Measurements from ENCODE around the gene MICAL3. TPM values are rescaled to one million over a fixed set of nuclear protein-coding genes. Genes with fewer than 3 reads are reported as not detected.

MICAL3 gene
- total and polyA plus RNA-seq, 4 donors = 59.9 to 113 (median 75.9) TPM

- Histone ChIP-seq H3K9me3 (ENCODE audit: control insufficient read depth, insufficient read depth, low read length) (no peaks in the 10 kb centered on the region), H3K36me3 (ENCODE audit: control insufficient read depth, insufficient read depth, low read length) (peaks cover 52% of the 10 kb centered on the region)
- 81% methylated on average over 15 of the region's 18 CpGs for WGBS (ENCODE audit: insufficient coverage)
Measured at GRCh38 chr22:17741866-17742526, 282.4 kb downstream of the MICAL3 start.

GRCh38 chr22:17739196-17739975 lies 285.0 kb downstream of the MICAL3 start:
- H3K27ac ChIP-seq (ENCODE audit: low read depth, low read length) = no peak overlapping the region
- no peak for DNase-seq (ENCODE audit: low read depth in 4 of 6, low spot score in 6 of 6)
- no peaks in the 10 kb centered on the region for H3K27me3 ChIP-seq (ENCODE audit: control insufficient read depth, insufficient read depth, low read length)
- H3K36me3 ChIP-seq (ENCODE audit: control insufficient read depth, insufficient read depth, low read length) = peaks cover 65% of the 10 kb centered on the region
- peaks cover 16% of the 10 kb centered on the region for H3K4me1 ChIP-seq (ENCODE audit: control insufficient read depth, insufficient read depth, low read length)
- no peak overlapping the region for H3K4me3 ChIP-seq (ENCODE audit: low read depth, low read length)
- WGBS (ENCODE audit: insufficient coverage) = 95% methylated on average over 35 of the region's 36 CpGs
- no peaks in the 10 kb centered on the region for H3K9me3 ChIP-seq (ENCODE audit: control insufficient read depth, insufficient read depth, low read length)

More at GRCh38 chr22:17741866-17742526, 282.4 kb downstream of the MICAL3 start:
- no peak overlapping the region for H3K4me3 ChIP-seq (ENCODE audit: low read depth, low read length)
- DNase-seq (ENCODE audit: low read depth in 4 of 6, low spot score in 6 of 6) = no peak
- H3K27me3 ChIP-seq (ENCODE audit: control insufficient read depth, insufficient read depth, low read length) = no peaks in the 10 kb centered on the region
- peaks cover 19% of the 10 kb centered on the region for H3K4me1 ChIP-seq (ENCODE audit: control insufficient read depth, insufficient read depth, low read length)
- H3K27ac ChIP-seq (ENCODE audit: low read depth, low read length) = no peak overlapping the region

DNA sequence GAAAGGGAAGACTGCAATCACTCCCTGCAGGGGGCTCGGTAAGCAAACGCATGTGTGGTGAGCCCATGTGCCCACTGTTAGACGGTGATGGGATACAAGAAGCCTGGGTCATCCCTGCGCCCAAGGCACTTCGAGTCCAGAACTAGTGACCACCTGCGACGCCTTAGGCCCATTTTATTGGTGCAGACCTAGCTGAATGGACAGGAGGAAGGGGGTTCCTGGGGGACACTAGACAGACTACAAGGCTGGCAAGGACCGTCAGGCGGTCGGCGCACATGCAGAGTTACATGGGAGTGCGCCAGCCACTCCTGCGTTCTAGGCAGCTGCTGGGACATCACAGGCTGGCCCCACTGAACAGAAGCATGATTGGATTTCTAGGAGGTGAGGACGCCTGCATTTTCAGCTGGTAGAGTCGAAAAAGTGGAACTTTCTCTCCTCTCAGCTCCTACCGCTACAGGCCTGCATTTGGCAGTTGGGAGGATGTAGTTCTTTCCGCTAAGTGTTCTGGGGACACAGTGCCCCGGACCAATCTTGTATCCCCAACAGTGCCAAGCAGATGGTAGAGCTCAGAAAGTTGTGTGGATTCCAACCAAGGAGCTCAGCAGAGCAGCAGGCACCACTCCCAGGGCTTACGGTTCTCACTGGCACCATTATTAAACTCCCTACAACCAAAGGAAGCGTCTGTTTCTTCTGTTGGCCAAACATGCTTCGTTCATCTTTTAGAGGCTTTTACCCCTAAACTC lies 285.8 kb downstream of the MICAL3 start:
- WGBS (ENCODE audit: insufficient coverage) = 87% methylated on average over 18 of the region's 21 CpGs
- no peaks in the 10 kb centered on the region for H3K27me3 ChIP-seq (ENCODE audit: control insufficient read depth, insufficient read depth, low read length)
- no peak for DNase-seq (ENCODE audit: low read depth in 4 of 6, low spot score in 6 of 6)
- peaks cover 8% of the 10 kb centered on the region for H3K4me1 ChIP-seq (ENCODE audit: control insufficient read depth, insufficient read depth, low read length)
- H3K9me3 ChIP-seq (ENCODE audit: control insufficient read depth, insufficient read depth, low read length) = no peaks in the 10 kb centered on the region
- H3K36me3 ChIP-seq (ENCODE audit: control insufficient read depth, insufficient read depth, low read length) = peaks cover 60% of the 10 kb centered on the region
- H3K4me3 ChIP-seq (ENCODE audit: low read depth, low read length) = no peak overlapping the region
- no peak overlapping the region for H3K27ac ChIP-seq (ENCODE audit: low read depth, low read length)

Small RNA genes within 50 kb of the gene (small RNA-seq; reads per million reads assigned to genes)
- gene MIR3198-1 (ENCODE audit: low replicate concordance) = not detected
- not detected for gene MIR648 (ENCODE audit: low replicate concordance)

Other genes starting within 250 kb of the MICAL3 start
- 10 to 100 TPM; 18.2 to 18.3 TPM for gene PEX26, start 53.4 kb upstream of the MICAL3 start, total RNA-seq
- gene PEX26, start 53.4 kb upstream of the MICAL3 start, polyA plus RNA-seq (ENCODE audit: insufficient read length in 2 of 2) = 10 to 100 TPM; 44.1 to 58.8 TPM
- 1 to 10 TPM; 5.5 to 9.7 TPM for gene TUBA8, start 86.2 kb upstream of the MICAL3 start, total RNA-seq
- gene TUBA8, start 86.2 kb upstream of the MICAL3 start, polyA plus RNA-seq (ENCODE audit: insufficient read length in 2 of 2) = 10 to 100 TPM; 24.7 to 27.1 TPM
- 1 to 10 TPM; 5.8 to 8.2 TPM for gene USP18, start 125.6 kb upstream of the MICAL3 start, total RNA-seq
- gene USP18, start 125.6 kb upstream of the MICAL3 start, polyA plus RNA-seq (ENCODE audit: insufficient read length in 2 of 2) = 1 to 10 TPM; 6.5 to 7.2 TPM

Data from spinal cord (tissue), 10 donors.